BE2C (cell line): ENCODE measurements around the gene F11. TPM values are rescaled to one million over a fixed set of nuclear protein-coding genes. Genes with fewer than 3 reads are reported as not detected.

Source experiments
- DNase-seq: peaks from one replicate; pipeline ENCODE4 v3.0.0-alpha.2; 2020
- H3K27me3 ChIP-seq: fragments of 250-450 bp; sonication (Bioruptor Pico); 2 replicates; pipeline ENCODE4 v1.5.1; 2020; ENCODE audit warnings: mild to moderate bottlenecking
- H3K36me3 ChIP-seq: fragments of 250-450 bp; sonication (Bioruptor Pico); 2 replicates; pipeline ENCODE4 v1.5.1; 2020; ENCODE audit warnings: mild to moderate bottlenecking
- H3K4me1 ChIP-seq: fragments of 250-450 bp; sonication (Bioruptor Pico); 2 replicates; pipeline ENCODE4 v1.5.1; 2020
- H3K4me3 ChIP-seq: 2 replicates; pipeline ENCODE4 v1.5.1; 2011; ENCODE audit warnings: low read depth, low read length
- H3K9me3 ChIP-seq: fragments of 250-450 bp; sonication (Bioruptor Pico); 2 replicates; pipeline ENCODE4 v1.5.1; 2020
- CTCF ChIP-seq: IDR thresholded peaks from 2 replicates; pipeline ENCODE4 v1.5.1; 2012; ENCODE audit warnings: mild to moderate bottlenecking, low read depth, low read length
- polyA plus RNA-seq: library from polyadenylated mRNA; unstranded; fragments of >200 nt; gene quantifications from one replicate; pipeline ENCODE4 v1.2.1, GENCODE V29; 2012; ENCODE audit warnings: low read depth, missing spikeins; ENCODE audit not compliant: insufficient read length, insufficient read depth

F11 gene
- polyA plus RNA-seq, result not detected

- TF ChIP-seq CTCF, result no peak
- Histone ChIP-seq H3K4me1 (no peaks in the 10 kb centered on the region), H3K4me3 (no peak within 1 kb of the TSS), H3K36me3 (no peaks in the 10 kb centered on the region), H3K27me3 (peaks cover 12% of the 10 kb centered on the region), H3K9me3 (no peaks in the 10 kb centered on the region)
- no peak for DNase-seq
Measured at GRCh38 chr4:186265683-186266652, at the start of gene F11. TSS of gene F11 (plus strand) at chr4:186266189. CDS start at chr4:186267137, 948 bp downstream.

GRCh38 chr4:186216465-186217024, 49.4 kb upstream of the F11 start:
- Histone ChIP-seq H3K4me3 (no peak overlapping the region), H3K27me3 (no peaks in the 10 kb centered on the region), H3K4me1 (no peaks in the 10 kb centered on the region), H3K9me3 (no peaks in the 10 kb centered on the region), H3K36me3 (no peaks in the 10 kb centered on the region)
- TF ChIP-seq CTCF, result no peak
- no peak for DNase-seq

- Histone ChIP-seq H3K9me3 (no peaks in the 10 kb centered on the region), H3K4me3 (no peak overlapping the region), H3K36me3 (no peaks in the 10 kb centered on the region), H3K27me3 (no peaks in the 10 kb centered on the region), H3K4me1 (no peaks in the 10 kb centered on the region)
- no peak for DNase-seq
- TF ChIP-seq CTCF, result no peak
Measured at GRCh38 chr4:186217733-186218293, 48.2 kb upstream of the F11 start.

- TF ChIP-seq CTCF, result no peak
- Histone ChIP-seq H3K9me3 (no peaks in the 10 kb centered on the region), H3K4me1 (no peaks in the 10 kb centered on the region), H3K27me3 (no peaks in the 10 kb centered on the region), H3K36me3 (no peaks in the 10 kb centered on the region), H3K4me3 (no peak overlapping the region)
- no peak for DNase-seq
Measured at GRCh38 chr4:186221624-186222023, 44.4 kb upstream of the F11 start.

- H3K9me3 ChIP-seq, result no peaks in the 10 kb centered on the region
- DNase-seq, result no peak
- no peaks in the 10 kb centered on the region for H3K4me1 ChIP-seq
- no peaks in the 10 kb centered on the region for H3K36me3 ChIP-seq
- H3K27me3 ChIP-seq, result no peaks in the 10 kb centered on the region
- TF ChIP-seq CTCF, result no peak
- H3K4me3 ChIP-seq, result no peak overlapping the region
Measured at GRCh38 chr4:186225848-186226247, 40.1 kb upstream of the F11 start.
